Right cardiac atrium (tissue), 5 donors: ENCODE results near the gene NETO2. TPM values are rescaled to one million over a fixed set of nuclear protein-coding genes. Genes with fewer than 3 reads are reported as not detected.
"Not testable (repeated sequence)": the region's sequence is repeated elsewhere in the genome, so short reads cannot be mapped to it uniquely, and the experiment has no call there.

Experiments used
- ATAC-seq, 2 donors: fragments of 200-7000 bp; cut with Tn5 transposase; one replicate each; pipeline versions ENCODE4 v1.8.0 to v1.9.1; 2020; ENCODE audit warnings: moderate library complexity in 2 of 2, mild to moderate bottlenecking in 1 of 2
- DNase-seq, 3 donors: peaks; one replicate each; pipeline ENCODE4 v3.0.0-alpha.2; 2020
- H3K27ac ChIP-seq: one replicate; pipeline ENCODE4 v1.5.1; 2013; ENCODE audit warnings: mild to moderate bottlenecking, low read length, control low read depth, moderate library complexity
- H3K27me3 ChIP-seq: one replicate; pipeline ENCODE4 v1.6.1; 2013; ENCODE audit not compliant: control insufficient read depth, insufficient read depth
- H3K4me1 ChIP-seq: one replicate; pipeline ENCODE4 v1.6.1; 2013; ENCODE audit warnings: low read length; ENCODE audit not compliant: control insufficient read depth, insufficient read depth
- H3K4me3 ChIP-seq: one replicate; pipeline ENCODE4 v1.5.1; 2013; ENCODE audit warnings: low read length, control low read depth
- H3K9me3 ChIP-seq: one replicate; pipeline ENCODE4 v1.6.1; 2013; ENCODE audit warnings: low read length; ENCODE audit not compliant: control insufficient read depth
- WGBS: extraction: QIAGEN DNeasy Blood & Tissue Kit; methylation state at CpG from one replicate; pipeline ENCODE4 v1.1.7; 2013; 5-methylcytosine and 5-hydroxymethylcytosine counted together
- intact Hi-C, 4 donors: fragments of 100-400 bp; cut with DNase I; formaldehyde crosslinking; loops; one replicate each; pipeline versions ENCODE4 v1.11.0 to v1.14.0; 2022 to 2023
- polyA plus RNA-seq: library from polyadenylated mRNA; stranded (reverse); fragments of 200-250 nt; gene quantifications from one replicate; pipeline ENCODE4 v1.2.3, GENCODE V29; 2013
- total RNA-seq, 4 donors: library from RNA; stranded (reverse); fragmentation: NEBNext Ultra II Directional; extraction: Animal tissue kit (Norgen Biotek cat#: 25700); gene quantifications; one replicate each; pipeline ENCODE4 v1.2.1, GENCODE V29; 2021
- donor health status: healthy with polysubstance abuse.
- donor health status: DM: no; HTN: yes; CAD: no.
- donor health status: DM: no; HTN: no; CAD: no.
- donor health status: DM: no; HTN: yes; CAD: no; lungs with severe emphysema.
- donor health status: DM: yes; HTN: yes; CAD: no.

NETO2 gene
- total and polyA plus RNA-seq, 5 donors, result 0.41 to 1.8 (median 1.0) TPM

GRCh38 chr16:47152501-47152900, 8.8 kb upstream of the NETO2 start:
- ATAC-seq, H3K4me3 ChIP-seq, H3K27me3 ChIP-seq, H3K27ac ChIP-seq, H3K9me3 ChIP-seq, H3K4me1 ChIP-seq, DNase-seq, intact Hi-C loops: not testable (repeated sequence)
- WGBS, result 98% methylated on average over 9 of the region's 9 CpGs

GRCh38 chr16:47150067-47150466, 6.3 kb upstream of the NETO2 start:
- Histone ChIP-seq H3K4me3 (no peak overlapping the region), H3K27ac (no peak overlapping the region), H3K27me3 (no peaks in the 10 kb centered on the region), H3K9me3 (no peaks in the 10 kb centered on the region), H3K4me1 (no peaks in the 10 kb centered on the region)
- intact Hi-C loops, result no loop called here
- ATAC-seq (no peak), DNase-seq (no peak)
- WGBS, result 93% methylated on average over 3 of the region's 3 CpGs

- intact Hi-C loops, result loop anchor here in 2 of 4 donors (5.0 to 10.0 kb wide), 4 partner anchors 110 to 1018 kb away; partner anchors contain the start of gene ABCC12 (in 1 of the 2)
- peak overlapping the region; percentile 77 for H3K4me3 ChIP-seq
- H3K27me3 ChIP-seq, result no peaks in the 10 kb centered on the region
- peak in 1 of 2 donors; percentile 33 for ATAC-seq
- no peaks in the 10 kb centered on the region for H3K9me3 ChIP-seq
- no peaks in the 10 kb centered on the region for H3K4me1 ChIP-seq
- 14% methylated on average over 10 of the region's 10 CpGs for WGBS
- H3K27ac ChIP-seq, result no peak overlapping the region
- no peak for DNase-seq
Observed at GRCh38 chr16:47144559-47144877, 773 bp upstream of the NETO2 start.

- WGBS, result 1% methylated on average over 111 of the region's 111 CpGs
- H3K27me3 ChIP-seq, result no peaks in the 10 kb centered on the region
- H3K4me1 ChIP-seq, result no peaks in the 10 kb centered on the region
- intact Hi-C loops, result loop anchor here in 2 of 4 donors (5.0 to 10.0 kb wide), 4 partner anchors 108 to 1019 kb away; partner anchors contain the start of gene ABCC12 (in 1 of the 2)
- peak; percentile 61 to 62 for ATAC-seq
- no peak overlapping the region for H3K27ac ChIP-seq
- peak; percentile 29 to 78 (median 70) for DNase-seq
- peak overlapping the region; percentile 77 for H3K4me3 ChIP-seq
- no peaks in the 10 kb centered on the region for H3K9me3 ChIP-seq
Observed at GRCh38 chr16:47142821-47143676, 696 bp downstream of the NETO2 start.

GRCh38 chr16:47142486-47142820, 1.3 kb downstream of the NETO2 start:
- no peaks in the 10 kb centered on the region for H3K4me1 ChIP-seq
- no peaks in the 10 kb centered on the region for H3K9me3 ChIP-seq
- DNase-seq, result no peak
- no peak overlapping the region for H3K27ac ChIP-seq
- ATAC-seq, result no peak
- H3K27me3 ChIP-seq, result no peaks in the 10 kb centered on the region
- 1% methylated on average over 8 of the region's 8 CpGs for WGBS
- H3K4me3 ChIP-seq, result peak overlapping the region; percentile 77
- intact Hi-C loops, result loop anchor here in 2 of 4 donors (5.0 to 10.0 kb wide), 4 partner anchors 108 to 1020 kb away; partner anchors contain the start of gene ABCC12 (in 1 of the 2)

- H3K27me3 ChIP-seq, result no peaks in the 10 kb centered on the region
- H3K27ac ChIP-seq, result no peak overlapping the region
- intact Hi-C loops, result loop anchor here in 3 of 4 donors (2.0 to 10.0 kb wide), 5 partner anchors 107 to 1020 kb away; partner anchors contain the start of gene ABCC12 (in 1 of the 3)
- peak; percentile 91 to 94 for ATAC-seq
- H3K4me1 ChIP-seq, result no peaks in the 10 kb centered on the region
- DNase-seq, result peak; percentile 74 to 86 (median 85)
- WGBS, result 2% methylated on average over 26 of the region's 26 CpGs
- H3K9me3 ChIP-seq, result no peaks in the 10 kb centered on the region
- H3K4me3 ChIP-seq, result peak overlapping the region; percentile 77
Observed at GRCh38 chr16:47141773-47142485, 1.8 kb downstream of the NETO2 start.

- H3K27ac ChIP-seq, result no peak overlapping the region
- intact Hi-C loops, result loop anchor here in 3 of 4 donors (2.0 to 10.0 kb wide), 5 partner anchors 106 to 1022 kb away; partner anchors contain the start of gene ABCC12 (in 1 of the 3)
- WGBS, result 83% methylated on average over 4 of the region's 4 CpGs
- H3K9me3 ChIP-seq, result no peaks in the 10 kb centered on the region
- no peak overlapping the region for H3K4me3 ChIP-seq
- DNase-seq (no peak), ATAC-seq (no peak)
- H3K27me3 ChIP-seq, result no peaks in the 10 kb centered on the region
- H3K4me1 ChIP-seq, result no peaks in the 10 kb centered on the region
Observed at GRCh38 chr16:47140686-47141085, 3.1 kb downstream of the NETO2 start.

GRCh38 chr16:47139561-47140185, 4.1 kb downstream of the NETO2 start:
- intact Hi-C loops, result loop anchor here (2.0 to 10.0 kb wide), 6 partner anchors 105 to 1023 kb away; partner anchors contain the start of gene ABCC12 (in 2 of the 4)
- DNase-seq (no peak), ATAC-seq (no peak)
- 68% methylated on average over 3 of the region's 3 CpGs for WGBS
- H3K27ac ChIP-seq, result no peak overlapping the region
- H3K9me3 ChIP-seq, result no peaks in the 10 kb centered on the region
- no peaks in the 10 kb centered on the region for H3K4me1 ChIP-seq
- no peaks in the 10 kb centered on the region for H3K27me3 ChIP-seq
- H3K4me3 ChIP-seq, result no peak overlapping the region

- not testable (repeated sequence) for H3K27me3 ChIP-seq, DNase-seq, H3K4me3 ChIP-seq, H3K4me1 ChIP-seq, ATAC-seq, H3K27ac ChIP-seq, H3K9me3 ChIP-seq
- intact Hi-C loops, result loop anchor here in 1 of 4 donors (10.0 kb wide), 1 partner anchor 1017 kb away; the partner anchor contains the start of gene ABCC12
- 91% methylated on average over 9 of the region's 9 CpGs for WGBS
Observed at GRCh38 chr16:47137925-47138324, 5.8 kb downstream of the NETO2 start.

- no peaks in the 10 kb centered on the region for H3K27me3 ChIP-seq
- intact Hi-C loops, result loop anchor here in 1 of 4 donors (10.0 kb wide), 1 partner anchor 1019 kb away; the partner anchor contains the start of gene ABCC12
- peak in 1 of 2 donors; percentile 52 for ATAC-seq
- H3K27ac ChIP-seq, result no peak overlapping the region
- DNase-seq, result no peak
- H3K4me1 ChIP-seq, result no peaks in the 10 kb centered on the region
- WGBS, result 69% methylated on average over 8 of the region's 8 CpGs
- H3K4me3 ChIP-seq, result no peak overlapping the region
- no peaks in the 10 kb centered on the region for H3K9me3 ChIP-seq
Observed at GRCh38 chr16:47136099-47136842, 7.5 kb downstream of the NETO2 start.
